NOMO-1 (cell line): Measurements from ENCODE around the gene TRAPPC2L.
A peak's percentile ranks its signal among the peaks of the same experiment; 100 is the strongest.

Experiments
- DNase-seq, 2 experiments: peaks; one replicate each; lab custom pipeline; 2025; ENCODE audit not compliant: unreplicated experiment in 2 of 2; lab: John Stamatoyannopoulos, UW

Gene TRAPPC2L

GRCh38 chr16:88856122-88856827, 652 bp upstream of the TRAPPC2L start:
- DNase-seq, result peak in 1 of 2 experiments; percentile 4

GRCh38 chr16:88857728-88858339, 907 bp downstream of the TRAPPC2L start:
- peak; percentile 79 to 83 for DNase-seq

DNA sequence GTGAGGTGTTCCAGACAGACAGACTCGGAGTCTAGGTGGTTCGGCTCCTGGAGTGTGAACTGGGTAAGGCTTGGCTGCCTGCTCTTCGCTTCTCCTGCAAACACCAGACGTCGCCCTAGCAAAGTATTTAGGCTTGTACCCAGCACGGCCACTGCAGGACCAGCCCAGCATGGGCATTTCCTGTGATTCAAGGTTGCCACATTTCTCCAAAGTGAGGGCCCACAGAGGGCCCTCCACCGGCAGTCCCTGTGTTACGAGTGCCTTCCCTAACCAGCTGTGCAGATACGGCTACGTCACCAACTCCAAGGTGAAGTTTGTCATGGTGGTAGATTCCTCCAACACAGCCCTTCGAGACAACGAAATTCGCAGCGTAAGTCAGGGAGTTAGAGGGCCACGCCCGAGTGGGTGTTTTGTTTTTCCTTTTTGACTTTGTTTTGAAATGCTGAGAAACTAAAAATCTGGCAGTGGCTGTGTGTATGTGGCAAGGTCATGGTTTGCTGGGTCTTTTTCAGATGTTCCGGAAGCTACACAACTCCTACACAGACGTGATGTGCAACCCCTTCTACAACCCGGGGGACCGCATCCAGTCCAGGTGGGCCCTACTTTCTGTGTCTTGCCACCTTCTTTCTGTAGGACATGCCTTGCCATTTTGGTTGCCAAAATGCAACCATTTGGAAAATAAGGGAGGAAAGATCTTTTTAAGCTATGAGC, 2.6 kb downstream of the TRAPPC2L start:
- no peak for DNase-seq

DNA sequence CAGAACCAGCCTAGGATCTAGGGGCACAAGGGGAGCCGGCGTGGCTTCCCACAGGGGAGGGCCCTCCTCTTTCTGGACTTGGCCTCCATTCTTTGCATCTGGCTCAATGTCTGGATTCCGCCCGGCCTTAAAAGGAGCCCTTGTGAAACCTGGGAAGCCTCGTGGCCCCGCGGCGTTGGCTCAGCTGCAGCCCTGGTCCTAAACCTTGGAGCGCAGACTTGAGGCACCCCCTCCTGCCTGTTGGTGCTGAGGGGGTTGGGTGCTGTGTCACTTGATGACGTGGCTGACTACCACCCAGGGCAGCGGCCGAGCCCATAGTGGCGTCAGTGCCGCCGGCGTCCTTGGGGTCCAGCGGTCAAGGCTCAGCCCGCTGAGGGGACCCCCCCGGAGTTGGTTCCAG, 4.4 kb downstream of the TRAPPC2L start:
- DNase-seq, result no peak

DNA sequence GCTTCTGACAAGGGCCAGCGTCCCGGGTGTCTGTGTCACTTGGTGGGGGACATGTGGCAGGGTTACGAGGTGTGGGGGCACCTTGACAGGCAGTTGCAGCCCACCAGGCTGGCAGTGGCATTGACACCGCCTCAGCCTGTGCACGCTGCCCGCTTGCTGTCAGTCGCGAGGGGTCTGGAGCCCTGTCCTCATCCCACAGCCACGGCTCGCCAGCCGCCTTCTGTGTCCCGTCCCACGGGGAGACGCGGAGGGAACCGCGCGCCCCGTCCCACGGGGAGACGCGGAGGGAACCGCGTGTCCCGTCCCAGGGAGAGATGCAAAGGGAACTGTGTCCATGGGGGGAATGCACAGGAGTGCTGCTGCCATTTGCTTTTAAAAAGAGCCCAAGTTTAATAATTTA, 6.0 kb downstream of the TRAPPC2L start:
- DNase-seq, result no peak

- DNase-seq, result no peak
These were observed 6.5 kb downstream of the TRAPPC2L start for GRCh38 chr16:88863426-88863825.

DNA sequence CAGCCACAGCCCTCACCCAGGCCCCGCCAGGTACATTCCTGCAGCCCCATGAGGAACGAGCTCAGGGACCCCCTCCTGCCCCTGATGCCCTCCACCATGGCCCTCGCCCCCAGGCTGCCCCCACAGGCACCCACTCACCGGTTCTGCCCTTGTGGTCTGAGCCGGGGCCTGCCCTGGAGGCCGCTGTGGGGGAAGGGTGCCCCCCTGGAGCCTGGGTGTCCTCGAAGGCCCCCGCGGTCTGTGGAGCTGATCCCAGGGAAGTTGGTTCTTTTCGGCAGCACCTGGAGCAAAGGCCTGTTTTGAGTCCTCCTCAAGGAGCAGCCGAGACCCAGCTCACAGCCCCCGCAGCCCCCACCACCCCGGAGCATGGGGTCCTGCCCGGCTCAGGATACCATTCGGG, 7.2 kb downstream of the TRAPPC2L start:
- no peak for DNase-seq

DNA sequence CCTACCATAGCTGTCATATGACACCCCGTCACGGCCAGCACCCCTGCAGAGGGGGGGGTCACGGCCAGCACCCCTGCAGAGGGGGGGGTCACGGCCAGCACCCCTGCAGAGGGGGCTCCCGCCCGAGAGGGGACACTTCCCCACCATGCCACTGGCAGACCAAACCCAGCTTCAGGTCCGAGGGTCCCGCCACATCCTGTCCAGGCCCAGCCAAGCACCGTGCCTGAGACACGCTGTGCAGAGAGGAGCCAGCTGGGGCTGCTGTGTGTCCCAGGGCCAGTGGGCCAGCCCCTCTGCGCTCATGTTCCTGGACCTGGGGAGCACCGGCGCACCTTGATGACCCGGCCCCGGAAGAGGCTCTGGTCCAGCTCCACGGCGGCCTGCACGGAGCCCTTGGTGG, 7.6 kb downstream of the TRAPPC2L start:
- no peak for DNase-seq

DNA sequence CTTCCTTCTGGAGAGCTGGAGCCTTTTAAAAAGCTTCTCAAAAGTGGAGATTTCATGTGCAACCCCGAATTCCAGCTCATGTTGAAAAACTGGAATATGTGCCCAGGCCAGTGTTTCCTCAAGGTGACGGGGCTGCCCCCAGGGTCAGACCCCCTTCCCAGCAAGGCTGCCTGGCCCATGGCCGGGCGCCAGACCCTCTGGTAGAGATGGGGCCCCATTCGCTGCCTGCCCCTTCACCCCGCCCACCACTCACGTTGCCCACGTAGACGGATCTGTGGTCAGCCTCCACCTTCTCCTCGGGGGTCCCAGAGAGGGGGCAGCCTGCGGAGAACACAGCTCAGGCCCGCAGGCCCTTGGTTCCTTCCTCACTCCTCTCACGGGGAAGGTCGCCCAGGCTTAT, 8.4 kb downstream of the TRAPPC2L start:
- DNase-seq, result no peak

GRCh38 chr16:88865742-88866141, 8.8 kb downstream of the TRAPPC2L start:
- no peak for DNase-seq

- no peak for DNase-seq
These were observed 9.4 kb downstream of the TRAPPC2L start, which contains the start of gene PABPN1L for GRCh38 chr16:88866151-88866920. TSS of gene PABPN1L (minus strand) at chr16:88866660. CDS start at chr16:88866606, 54 bp downstream.

GRCh38 chr16:88867581-88868246, 10.8 kb downstream of the TRAPPC2L start:
- DNase-seq, result no peak

DNA sequence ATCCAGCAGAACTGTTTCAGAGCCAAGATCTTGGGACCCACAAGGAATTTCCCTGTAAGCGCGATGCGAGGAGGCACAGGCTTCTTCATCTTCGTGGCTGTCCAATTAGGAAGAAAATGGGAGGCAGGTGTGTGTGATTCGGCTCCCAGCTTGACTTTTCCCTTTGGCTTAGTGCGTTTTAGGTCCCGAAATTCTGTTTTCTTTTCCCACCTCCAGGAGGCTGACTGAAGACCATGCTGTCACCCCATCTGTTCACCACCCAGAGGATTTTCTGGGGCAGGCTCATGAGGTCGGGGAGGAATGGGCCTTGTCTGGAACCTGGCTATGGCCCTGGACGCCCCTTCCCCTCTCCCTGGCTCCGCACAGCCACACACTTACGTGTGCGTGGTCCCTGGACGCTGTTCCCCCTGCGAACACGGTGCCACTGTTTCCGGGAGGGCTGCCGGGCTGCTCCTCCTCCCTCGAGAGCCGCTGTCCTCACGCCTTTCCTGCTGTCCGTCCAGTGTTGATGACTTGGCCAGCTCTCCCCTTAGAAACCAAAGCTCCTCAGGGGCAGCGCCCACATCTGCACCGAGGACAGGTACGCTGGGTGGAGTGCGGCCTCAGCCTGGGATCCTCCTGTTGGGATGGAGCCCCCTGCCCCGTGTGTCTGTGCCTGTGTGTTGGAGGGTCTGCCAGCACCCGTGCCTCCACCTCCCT, 12.2 kb downstream of the TRAPPC2L start:
- no peak for DNase-seq

GRCh38 chr16:88869673-88869980, 12.7 kb downstream of the TRAPPC2L start:
- no peak for DNase-seq

GRCh38 chr16:88870608-88871348, 13.9 kb downstream of the TRAPPC2L start:
- peak; percentile 18 to 53 for DNase-seq

DNA sequence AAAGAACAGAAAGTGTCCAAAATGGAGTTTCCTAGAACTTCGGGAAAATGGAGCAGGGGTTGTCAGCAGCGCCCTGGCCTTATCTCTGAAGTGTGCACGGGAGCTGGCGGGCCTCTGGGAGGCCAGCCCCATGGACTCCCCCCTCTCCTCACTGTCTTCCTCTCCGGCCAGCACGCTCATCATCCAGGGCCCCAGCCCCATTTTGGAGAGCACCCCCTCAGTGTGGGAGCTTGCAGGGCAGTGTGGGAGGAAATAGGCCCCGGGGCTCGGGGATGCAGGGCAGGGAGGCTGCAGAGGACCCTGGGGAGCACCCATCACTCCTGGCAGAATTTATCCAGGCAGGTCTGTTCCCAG, 14.4 kb downstream of the TRAPPC2L start:
- DNase-seq, result no peak

DNA sequence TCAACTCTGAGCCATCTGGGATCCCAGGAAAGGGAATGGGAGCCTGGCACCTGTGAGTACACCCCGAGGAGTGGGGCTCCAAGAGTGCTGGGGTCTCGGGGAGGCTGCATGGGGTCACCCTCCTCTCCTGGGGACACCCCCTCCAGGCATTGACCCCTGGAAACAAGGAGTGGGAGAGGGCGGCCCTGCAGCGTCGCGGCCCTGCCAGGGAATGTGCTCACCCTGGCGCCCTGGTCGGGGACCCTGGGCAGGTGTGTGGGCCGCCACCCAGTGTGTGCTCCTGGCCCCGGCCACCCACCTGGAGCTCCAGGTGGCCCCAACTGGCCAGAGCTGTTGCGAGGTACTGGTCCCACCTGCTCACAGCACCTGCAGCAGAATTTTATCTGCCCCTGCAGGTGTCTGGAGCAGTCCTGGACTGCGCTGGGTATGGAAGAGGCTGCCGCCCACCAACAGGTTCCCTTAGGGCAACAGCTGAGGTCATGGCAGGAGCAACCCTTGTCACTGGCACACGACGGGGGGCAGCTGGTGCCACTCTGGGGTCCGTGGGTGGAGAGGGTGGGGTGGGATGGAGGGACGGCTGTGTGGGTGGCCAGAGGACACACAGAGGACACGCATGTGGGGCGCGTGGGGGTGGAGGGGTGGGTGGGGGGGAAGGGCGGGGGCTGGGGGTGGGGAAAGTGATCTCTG, 14.9 kb downstream of the TRAPPC2L start:
- no peak for DNase-seq

DNA sequence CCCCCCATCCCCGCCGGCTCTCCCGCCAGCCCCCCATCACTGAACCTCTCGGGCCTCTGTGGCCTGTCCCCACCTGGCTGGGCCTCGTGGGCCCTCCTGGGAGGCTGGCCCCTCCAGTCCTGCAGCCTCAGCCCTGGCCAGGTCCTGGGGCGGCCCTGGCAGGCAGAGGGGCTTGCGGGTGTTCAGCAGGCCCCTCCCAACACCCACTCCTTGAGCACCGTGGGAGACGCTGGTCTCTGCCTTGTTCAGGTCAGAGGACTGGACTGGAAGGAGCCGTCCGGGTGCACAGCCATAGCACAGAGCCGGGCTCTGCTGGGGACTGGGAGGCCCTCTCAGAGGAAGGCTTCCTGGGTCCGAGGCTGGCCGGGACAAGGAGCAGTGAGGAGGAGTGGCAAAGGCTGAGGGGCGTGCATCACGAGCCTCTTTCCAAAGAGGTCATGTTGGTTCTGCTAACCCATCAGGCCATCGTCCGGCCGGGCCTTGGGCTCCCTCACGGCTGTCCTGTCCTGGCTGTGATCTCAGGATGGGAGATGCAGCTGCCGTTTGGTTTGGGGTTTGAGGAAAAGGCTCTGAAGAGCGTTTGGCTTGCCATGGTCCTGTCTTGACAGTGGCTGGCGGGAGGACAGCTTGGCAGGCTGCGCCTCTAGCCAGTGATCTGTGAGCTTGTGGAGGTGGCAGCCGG, 15.9 kb downstream of the TRAPPC2L start:
- DNase-seq, result no peak
